Heart left ventricle (tissue), 13 donors: ENCODE data around the gene GRAMD4.

Experiments used
- CTCF ChIP-seq, 12 donors: fragments of 200-600 bp; sonication (generic) in 4 of 12; IDR thresholded peaks; one replicate each; pipeline versions ENCODE4 v1.5.0 to v1.8.0; 2018 to 2022; ENCODE audit warnings: antibody characterized with exemption in 12 of 12, mild to moderate bottlenecking in 5 of 12
- POLR2A ChIP-seq, 2 donors: fragments of 450-650 bp; IDR thresholded peaks; one replicate each; pipeline ENCODE4 v1.6.1; 2017; ENCODE audit warnings: antibody characterized with exemption in 2 of 2, mild to moderate bottlenecking in 2 of 2, moderate library complexity in 2 of 2
- donor health status: ischemic (EF 13 %, LVEDD 7.1; RV severe dilation, severe dysfunction).
- donor health status: DM: no; HTN: yes; CAD: no.
- donor health status: DM: no; HTN: no; CAD: no.
- donor health status: ischemic (EF 25% LVEDD 6.9; RV normal size, moderate dysfunction).
- donor health status: ischemic (EF 25% LVEDD 5.7; RV mildly dilated, moderate dysfunction).
- donor health status: ischemic (EF 35%, LVEDD 5.7; RV mildly dilated, moderate dysfunction).
- donor health status: nonischemic (EF 11% LVEDD 7.7; RV severe dilation, severe dysfunction).
- donor health status: DM: yes; HTN: yes; CAD: no.
- donor health status: PGD.
- donor health status: ischemic (EF 29% LVEDD 5.4; RV normal size, mild dysfunction).
- donor health status: nonischemic (EF 23%, LVEDD 6.1; RV moderate dilation, normal function).

- TF ChIP-seq CTCF (IDR thresholded peaks at IDR 0.05), result no peak
- no peak for TF ChIP-seq POLR2A (IDR thresholded peaks at IDR 0.05)
Measured at GRCh38 chr22:46684706-46685105, 64.5 kb downstream of the GRAMD4 start.
